Mesothelial cell of epicardium (in vitro differentiated cells): ENCODE results near the gene SETD2. TPM values are rescaled to one million over a fixed set of nuclear protein-coding genes. Genes with fewer than 3 reads are reported as not detected.

Experiments
- DNase-seq, 2 experiments: peaks; one replicate each; pipeline ENCODE4 v3.0.0; 2021; ENCODE audit warnings: low spot score in 2 of 2; ENCODE audit not compliant: unreplicated experiment in 2 of 2
- H3K27ac Mint-ChIP-seq: 2 replicates; pipeline ENCODE4 v1.8.0; 2021; ENCODE audit warnings: mixed read lengths
- H3K27me3 Mint-ChIP-seq: 2 replicates; pipeline ENCODE4 v1.8.0; 2021; ENCODE audit warnings: low read depth, mixed read lengths
- H3K36me3 Mint-ChIP-seq: 2 replicates; pipeline ENCODE4 v1.8.0; 2021; ENCODE audit warnings: mixed read lengths
- H3K4me1 Mint-ChIP-seq: 2 replicates; pipeline ENCODE4 v1.8.0; 2021; ENCODE audit warnings: mixed read lengths
- H3K4me3 Mint-ChIP-seq: 2 replicates; pipeline ENCODE4 v1.8.0; 2021; ENCODE audit warnings: mild to moderate bottlenecking, moderate library complexity, mixed read lengths
- H3K9me3 Mint-ChIP-seq: 2 replicates; pipeline ENCODE4 v1.8.0; 2021; ENCODE audit warnings: mixed read lengths
- total RNA-seq: library from RNA; stranded (reverse); gene quantifications from 3 replicates; pipeline ENCODE4 v1.2.1, GENCODE V29; 2021
- TF ChIP-seq, protein P1 (sequence below): fragments of 200-600 bp; sonication (generic); IDR thresholded peaks from one replicate; pipeline ENCODE4 v1.5.0; 2021; ENCODE audit warnings: antibody characterized with exemption; ENCODE audit not compliant: unreplicated experiment

SETD2 gene
- total RNA-seq, 1 donor from 2014 or later: 73.1 TPM

DNA sequence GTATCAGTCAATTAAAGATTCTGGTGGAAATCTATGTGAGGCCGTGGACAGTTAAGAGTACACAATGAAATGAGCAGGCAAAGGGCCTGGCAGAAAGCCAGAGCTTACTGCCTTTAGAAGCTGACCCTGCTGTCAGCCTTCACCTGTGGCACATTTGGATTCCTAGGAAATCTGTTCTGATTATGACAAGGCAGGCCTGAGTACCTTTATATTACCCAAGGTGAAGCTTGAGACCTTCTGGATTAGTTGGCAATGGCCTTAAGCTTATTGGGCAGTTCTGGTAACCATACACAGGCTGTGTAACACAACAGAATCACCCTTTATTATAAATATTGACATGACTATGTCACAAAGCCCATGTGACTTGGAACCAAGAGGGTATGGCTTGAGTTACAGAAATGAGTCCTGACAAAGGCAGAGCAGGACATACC, 141.3 kb downstream of the SETD2 start:
- DNase-seq: no peak
- no peaks in the 10 kb centered on the region for H3K4me1 Mint-ChIP-seq
- no peaks in the 10 kb centered on the region for H3K9me3 Mint-ChIP-seq
- no peaks in the 10 kb centered on the region for H3K27me3 Mint-ChIP-seq
- no peak overlapping the region for H3K27ac Mint-ChIP-seq
- H3K36me3 Mint-ChIP-seq: peaks cover 15% of the 10 kb centered on the region
- TF ChIP-seq, protein P1, sequence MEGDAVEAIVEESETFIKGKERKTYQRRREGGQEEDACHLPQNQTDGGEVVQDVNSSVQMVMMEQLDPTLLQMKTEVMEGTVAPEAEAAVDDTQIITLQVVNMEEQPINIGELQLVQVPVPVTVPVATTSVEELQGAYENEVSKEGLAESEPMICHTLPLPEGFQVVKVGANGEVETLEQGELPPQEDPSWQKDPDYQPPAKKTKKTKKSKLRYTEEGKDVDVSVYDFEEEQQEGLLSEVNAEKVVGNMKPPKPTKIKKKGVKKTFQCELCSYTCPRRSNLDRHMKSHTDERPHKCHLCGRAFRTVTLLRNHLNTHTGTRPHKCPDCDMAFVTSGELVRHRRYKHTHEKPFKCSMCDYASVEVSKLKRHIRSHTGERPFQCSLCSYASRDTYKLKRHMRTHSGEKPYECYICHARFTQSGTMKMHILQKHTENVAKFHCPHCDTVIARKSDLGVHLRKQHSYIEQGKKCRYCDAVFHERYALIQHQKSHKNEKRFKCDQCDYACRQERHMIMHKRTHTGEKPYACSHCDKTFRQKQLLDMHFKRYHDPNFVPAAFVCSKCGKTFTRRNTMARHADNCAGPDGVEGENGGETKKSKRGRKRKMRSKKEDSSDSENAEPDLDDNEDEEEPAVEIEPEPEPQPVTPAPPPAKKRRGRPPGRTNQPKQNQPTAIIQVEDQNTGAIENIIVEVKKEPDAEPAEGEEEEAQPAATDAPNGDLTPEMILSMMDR: no peak
- H3K4me3 Mint-ChIP-seq: no peak overlapping the region

DNA sequence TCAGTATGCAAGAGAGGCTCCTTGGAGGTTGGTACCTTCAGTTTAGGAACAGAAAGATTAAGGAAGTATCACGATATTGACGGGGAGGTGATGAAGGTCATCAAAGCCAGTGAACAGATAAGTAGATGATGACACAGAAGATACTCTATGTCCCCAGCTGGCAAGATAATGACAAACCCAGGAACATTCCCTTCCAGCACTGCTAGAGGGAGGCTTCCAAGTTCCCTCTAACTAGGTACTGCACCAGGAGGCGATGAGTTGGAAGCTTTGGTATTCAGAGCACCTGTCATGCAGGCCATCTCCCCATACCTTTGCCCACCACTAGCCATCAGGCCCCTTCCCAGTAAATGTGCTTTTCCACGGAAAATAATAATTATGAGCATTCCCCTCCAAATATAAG, 143.6 kb downstream of the SETD2 start:
- H3K36me3 Mint-ChIP-seq: peaks cover 13% of the 10 kb centered on the region

DNA sequence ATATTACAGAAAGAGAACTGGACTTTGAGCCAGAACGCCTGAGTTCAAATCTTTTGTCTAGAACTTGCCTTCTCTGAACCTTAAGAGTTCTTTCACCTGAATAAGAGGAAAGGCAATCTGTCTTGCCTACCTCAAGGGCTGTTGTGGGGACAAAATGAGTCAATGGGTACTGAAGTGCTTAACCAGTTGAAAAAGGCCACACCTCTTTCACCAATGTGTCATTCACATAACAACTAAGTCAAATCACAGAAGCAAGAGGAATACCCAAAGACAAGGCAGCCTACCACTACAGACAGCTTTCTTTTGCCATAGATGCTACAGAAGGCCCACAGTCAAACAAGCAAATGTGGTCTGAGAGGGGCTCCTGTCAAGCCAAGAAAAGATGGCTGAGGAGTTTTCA, 144.7 kb downstream of the SETD2 start:
- DNase-seq: no peak
- peaks cover 12% of the 10 kb centered on the region for H3K4me1 Mint-ChIP-seq
- no peak overlapping the region for H3K27ac Mint-ChIP-seq
- no peak overlapping the region for H3K4me3 Mint-ChIP-seq
- H3K36me3 Mint-ChIP-seq: peaks cover 16% of the 10 kb centered on the region
- no peaks in the 10 kb centered on the region for H3K27me3 Mint-ChIP-seq
- TF ChIP-seq, protein P1: no peak
- H3K9me3 Mint-ChIP-seq: no peaks in the 10 kb centered on the region

More for the DNA sequence above, 143.6 kb downstream of the SETD2 start:
- Mint-ChIP-seq H3K9me3 (no peaks in the 10 kb centered on the region), H3K4me1 (peaks cover 12% of the 10 kb centered on the region), H3K27ac (peak overlapping the region; percentile 10), H3K4me3 (no peak overlapping the region), H3K27me3 (no peaks in the 10 kb centered on the region)
- DNase-seq: no peak
- TF ChIP-seq, protein P1: no peak

DNA sequence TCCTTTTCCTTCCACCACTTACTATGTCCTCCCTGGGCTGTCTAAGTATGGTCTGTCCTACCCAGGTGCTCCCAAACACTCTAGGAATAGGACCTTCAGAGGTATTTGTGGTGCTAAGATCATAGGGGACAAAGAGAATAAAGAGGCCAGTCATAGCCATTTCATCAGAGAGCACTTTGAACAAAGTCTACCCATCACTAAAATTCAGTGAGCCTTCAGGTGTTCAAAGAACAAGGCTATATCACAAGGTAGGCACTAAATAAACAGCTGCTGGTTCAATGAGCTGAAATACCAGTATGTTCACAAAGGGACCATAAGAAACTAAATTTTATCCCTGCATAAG, 145.7 kb downstream of the SETD2 start:
- peaks cover 16% of the 10 kb centered on the region for H3K36me3 Mint-ChIP-seq
- DNase-seq: no peak
- H3K4me3 Mint-ChIP-seq: no peak overlapping the region
- H3K4me1 Mint-ChIP-seq: peaks cover 12% of the 10 kb centered on the region
- H3K9me3 Mint-ChIP-seq: no peaks in the 10 kb centered on the region
- TF ChIP-seq, protein P1: no peak
- H3K27ac Mint-ChIP-seq: no peak overlapping the region
- no peaks in the 10 kb centered on the region for H3K27me3 Mint-ChIP-seq

DNA sequence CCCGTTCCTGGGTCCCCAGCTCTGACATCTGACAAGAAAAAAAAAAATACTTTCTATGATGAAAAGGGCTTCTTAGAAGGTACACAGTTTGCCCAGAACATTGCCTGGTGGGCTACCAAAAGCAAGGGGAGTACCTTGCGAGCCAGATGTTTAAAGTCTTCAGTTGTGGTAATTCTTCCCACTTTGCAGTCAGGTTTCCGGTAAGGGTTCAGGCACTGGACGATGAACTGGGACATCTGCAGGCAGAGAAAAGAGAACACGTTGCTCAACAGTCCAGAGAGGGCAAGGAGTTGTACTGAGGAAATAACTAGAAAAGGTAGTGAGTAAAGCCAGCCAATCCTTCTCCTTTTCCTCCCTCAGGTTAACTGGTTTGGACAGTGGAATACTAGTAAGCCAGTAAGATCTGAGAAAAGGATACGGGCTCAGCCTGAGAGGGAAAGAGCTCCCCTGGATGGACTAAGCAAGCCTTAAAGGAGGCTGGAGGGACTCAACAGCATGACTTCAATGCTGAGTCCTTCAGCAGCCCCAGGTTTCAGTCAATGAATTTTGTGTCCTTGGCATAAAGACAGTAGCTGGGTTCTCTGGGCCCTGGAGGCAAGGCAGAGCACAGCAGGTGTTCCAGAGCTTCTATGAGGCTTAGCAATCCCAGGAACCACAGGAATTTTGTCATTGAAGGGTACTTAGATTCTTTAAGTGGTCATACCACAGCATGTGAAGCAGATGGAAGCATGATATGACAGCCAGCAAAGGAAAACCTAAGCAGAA, 146.2 kb downstream of the SETD2 start:
- Mint-ChIP-seq H3K9me3 (no peaks in the 10 kb centered on the region), H3K27me3 (no peaks in the 10 kb centered on the region), H3K36me3 (peaks cover 16% of the 10 kb centered on the region), H3K4me3 (no peak overlapping the region), H3K27ac (peak overlapping the region; percentile 73), H3K4me1 (peaks cover 12% of the 10 kb centered on the region)
- no peak for DNase-seq
- TF ChIP-seq, protein P1: no peak
